Measurements from ENCODE around the gene NAGS. TPM values are rescaled to one million over a fixed set of nuclear protein-coding genes. Genes with fewer than 3 reads are reported as not detected.
"Not testable (repeated sequence)": the region's sequence is repeated elsewhere in the genome, so short reads cannot be mapped to it uniquely, and the experiment has no call there.

Gene NAGS
- polyA plus RNA-seq, 3 donors, result 0.34 to 1.0 (median 0.45) TPM

GRCh38 chr17:44002141-44002848 lies 2.1 kb upstream of the NAGS start:
- H3K27ac ChIP-seq (ENCODE audit: low read depth, low read length), result no peak overlapping the region
- WGBS, 3 donors, result 69 to 78% (median 70%) methylated on average over 9 of the region's 9 CpGs

GRCh38 chr17:44004761-44005526 lies 522 bp downstream of the NAGS start:
- H3K27ac ChIP-seq (ENCODE audit: low read depth, low read length), result no peak overlapping the region
- 3 to 5% (median 3%) methylated on average over 67 to 71 of the region's 71 CpGs for WGBS, 3 donors

GRCh38 chr17:44005527-44006271 lies 1.3 kb downstream of the NAGS start:
- WGBS, 3 donors, result 5 to 7% (median 5%) methylated on average over 52 to 59 of the region's 59 CpGs
- H3K27ac ChIP-seq (ENCODE audit: low read depth, low read length), result no peak overlapping the region

GRCh38 chr17:44006272-44006597 lies 1.8 kb downstream of the NAGS start:
- no peak overlapping the region for H3K27ac ChIP-seq (ENCODE audit: low read depth, low read length)
- 2 to 4% (median 3%) methylated on average over 21 of the region's 21 CpGs for WGBS, 3 donors

GRCh38 chr17:44006598-44007345 lies 2.4 kb downstream of the NAGS start:
- no peak overlapping the region for H3K27ac ChIP-seq (ENCODE audit: low read depth, low read length)
- 0 to 1% (median 1%) methylated on average over 40 of the region's 40 CpGs for WGBS, 3 donors

- 5 to 7% (median 7%) methylated on average over 33 to 37 of the region's 37 CpGs for WGBS, 3 donors
- H3K27ac ChIP-seq (ENCODE audit: low read depth, low read length), result no peak overlapping the region
Measured at GRCh38 chr17:44007346-44008204, 3.2 kb downstream of the NAGS start.

GRCh38 chr17:44008205-44008909 lies 3.9 kb downstream of the NAGS start:
- H3K27ac ChIP-seq (ENCODE audit: low read depth, low read length), result no peak overlapping the region
- 63 to 75% (median 72%) methylated on average over 6 of the region's 6 CpGs for WGBS, 3 donors

GRCh38 chr17:44010966-44011647 lies 6.7 kb downstream of the NAGS start:
- 62 to 65% (median 64%) methylated on average over 4 of the region's 4 CpGs for WGBS, 3 donors
- H3K27ac ChIP-seq (ENCODE audit: low read depth, low read length), result no peak overlapping the region

GRCh38 chr17:44011876-44012275 lies 7.5 kb downstream of the NAGS start:
- H3K27ac ChIP-seq (ENCODE audit: low read depth, low read length), result no peak overlapping the region
- 89 to 96% (median 92%) methylated on average over 9 of the region's 9 CpGs for WGBS, 3 donors

GRCh38 chr17:44012391-44012790 lies 8.0 kb downstream of the NAGS start:
- WGBS, 3 donors, result 48 to 85% (median 83%) methylated on average over 3 of the region's 3 CpGs
- H3K27ac ChIP-seq (ENCODE audit: low read depth, low read length), result no peak overlapping the region

GRCh38 chr17:44012874-44013273 lies 8.5 kb downstream of the NAGS start:
- H3K27ac ChIP-seq (ENCODE audit: low read depth, low read length), result no peak overlapping the region
- 95 to 96% (median 96%) methylated on average over 14 of the region's 14 CpGs for WGBS, 3 donors

- WGBS, 3 donors, result 6 to 18% (median 11%) methylated on average over 12 of the region's 12 CpGs
- H3K27ac ChIP-seq (ENCODE audit: low read depth, low read length), result no peak overlapping the region
Measured at GRCh38 chr17:44014133-44014436, 9.7 kb downstream of the NAGS start.

GRCh38 chr17:44014437-44015172 lies 10.2 kb downstream of the NAGS start, which contains the start of gene TMEM101:
TMEM101 (minus strand) TSS chr17:44014963; CDS start chr17:44014952, 11 bp downstream.
- no peak within 1 kb of the TSS for H3K27ac ChIP-seq (ENCODE audit: low read depth, low read length)
- WGBS, 3 donors, result 1% methylated on average over 42 to 43 of the region's 43 CpGs

GRCh38 chr17:44021227-44021626 lies 16.8 kb downstream of the NAGS start:
- H3K27ac ChIP-seq (ENCODE audit: low read depth, low read length), result not testable (repeated sequence)
- WGBS, 3 donors, result 94 to 96% (median 95%) methylated on average over 7 of the region's 7 CpGs

GRCh38 chr17:44022246-44022645 lies 17.8 kb downstream of the NAGS start:
- no peak overlapping the region for H3K27ac ChIP-seq (ENCODE audit: low read depth, low read length)
- 96 to 99% (median 96%) methylated on average over 2 of the region's 2 CpGs for WGBS, 3 donors
